Panc1 (cell line): ENCODE data around the gene MYO1F. TPM values are rescaled to one million over a fixed set of nuclear protein-coding genes. Genes with fewer than 3 reads are reported as not detected.

ENCODE experiments used
- ATAC-seq: fragments of 200-7000 bp; cut with Tn5 transposase; 2 replicates; pipeline ENCODE4 v1.9.1; 2020; ENCODE audit warnings: mild to moderate bottlenecking, moderate library complexity
- BruUV-seq: library from RNA; stranded (reverse); fragments of 400-500 nt; replicated peaks from 2 replicates; lab custom pipeline; 2021; lab: Mats Ljungman, UMichigan
- CTCF ChIA-PET: fragments of 300-600 bp; sonication (Branson Sonifier 250); formaldehyde crosslinking; loops from one replicate; lab custom pipeline; 2022; ENCODE audit warnings: antibody characterized with exemption; lab: Charles Lee
- POLR2A ChIA-PET: fragments of 300-600 bp; sonication (Branson Sonifier 250); formaldehyde crosslinking; loops from one replicate; lab custom pipeline; 2022; ENCODE audit warnings: antibody characterized with exemption; lab: Charles Lee
- DNase-seq: peaks from one replicate; pipeline ENCODE4 v3.0.0-alpha.2; 2010; ENCODE audit warnings: low read depth, low spot score
- H3K27ac ChIP-seq: 2 replicates; pipeline ENCODE4 v1.5.1; 2011; ENCODE audit warnings: mild to moderate bottlenecking, low read length, inconsistent platforms
- H3K27me3 ChIP-seq: fragments of 200-500 bp; sonication (Bioruptor generic); 2 replicates; pipeline ENCODE4 v1.6.0; 2014; ENCODE audit warnings: low read length, inconsistent platforms; ENCODE audit not compliant: control insufficient read depth, insufficient read depth
- H3K36me3 ChIP-seq: fragments of 200-500 bp; sonication (Bioruptor generic); 2 replicates; pipeline ENCODE4 v1.5.1; 2014; ENCODE audit warnings: inconsistent platforms, mild to moderate bottlenecking, low read length, moderate library complexity; ENCODE audit not compliant: control insufficient read depth, insufficient read depth
- H3K4me1 ChIP-seq: 2 replicates; pipeline ENCODE4 v1.5.1; 2011; ENCODE audit warnings: inconsistent platforms, mild to moderate bottlenecking, low read length, moderate library complexity; ENCODE audit not compliant: control insufficient read depth, insufficient read depth
- H3K4me3 ChIP-seq, 2 experiments: 2 replicates each; pipeline ENCODE4 v1.5.1; 2011 to 2012; ENCODE audit warnings: low read depth in 2 of 2, low read length in 2 of 2, mild to moderate bottlenecking in 2 of 2, inconsistent platforms in 1 of 2, moderate library complexity in 1 of 2
- H3K9me3 ChIP-seq: fragments of 200-500 bp; sonication (Bioruptor generic); 2 replicates; pipeline ENCODE4 v1.5.1; 2014; ENCODE audit warnings: low read depth, mild to moderate bottlenecking, inconsistent platforms, low read length, moderate library complexity; ENCODE audit not compliant: control insufficient read depth, insufficient read depth
- CTCF ChIP-seq: fragments of 450-650 bp; IDR thresholded peaks from 2 replicates; pipeline ENCODE4 v1.5.1; 2017; ENCODE audit warnings: mild to moderate bottlenecking
- POLR2AphosphoS5 ChIP-seq: IDR thresholded peaks from 2 replicates; pipeline ENCODE4 v1.6.1; 2012; ENCODE audit warnings: mild to moderate bottlenecking, low read depth, low read length, moderate library complexity
- SIN3A ChIP-seq: IDR thresholded peaks from 2 replicates; pipeline ENCODE4 v1.6.1; 2012; ENCODE audit warnings: low read depth, mild to moderate bottlenecking, low read length, moderate library complexity, borderline replicate concordance; ENCODE audit not compliant: insufficient read depth
- TCF7L2 ChIP-seq: IDR thresholded peaks from 2 replicates; pipeline ENCODE4 v1.6.1; 2011; ENCODE audit warnings: mild to moderate bottlenecking, low read depth, low read length, inconsistent platforms
- in situ Hi-C: cut with HindIII; loops from 2 replicates; pipeline ENCODE4 v1.10.0; 2016; ENCODE audit warnings: low sequenced_read_pairs, low pct_unique_long_range_greater_than_20kb
- intact Hi-C: fragments of 100-400 bp; cut with micrococcal nuclease; formaldehyde crosslinking; loops from one replicate; pipeline ENCODE4 v1.10.0; 2022; ENCODE audit not compliant: unreplicated experiment
- total RNA-seq: library from RNA; stranded (reverse); gene quantifications from one replicate; pipeline ENCODE4 v1.2.1, GENCODE V29; 2021; ENCODE audit not compliant: unreplicated experiment
- TF ChIP-seq, protein P1 (sequence below), 2 experiments: IDR thresholded peaks; 2 replicates each; pipeline ENCODE4 v1.6.1; 2011 to 2012; ENCODE audit warnings: low read depth in 2 of 2, control low read depth in 1 of 2, low read length in 1 of 2, mild to moderate bottlenecking in 1 of 2, moderate library complexity in 1 of 2; ENCODE audit not compliant: insufficient read depth in 1 of 2

Gene MYO1F
- total RNA-seq, 1 experiment from 2014 or later: 0.33 TPM

DNA sequence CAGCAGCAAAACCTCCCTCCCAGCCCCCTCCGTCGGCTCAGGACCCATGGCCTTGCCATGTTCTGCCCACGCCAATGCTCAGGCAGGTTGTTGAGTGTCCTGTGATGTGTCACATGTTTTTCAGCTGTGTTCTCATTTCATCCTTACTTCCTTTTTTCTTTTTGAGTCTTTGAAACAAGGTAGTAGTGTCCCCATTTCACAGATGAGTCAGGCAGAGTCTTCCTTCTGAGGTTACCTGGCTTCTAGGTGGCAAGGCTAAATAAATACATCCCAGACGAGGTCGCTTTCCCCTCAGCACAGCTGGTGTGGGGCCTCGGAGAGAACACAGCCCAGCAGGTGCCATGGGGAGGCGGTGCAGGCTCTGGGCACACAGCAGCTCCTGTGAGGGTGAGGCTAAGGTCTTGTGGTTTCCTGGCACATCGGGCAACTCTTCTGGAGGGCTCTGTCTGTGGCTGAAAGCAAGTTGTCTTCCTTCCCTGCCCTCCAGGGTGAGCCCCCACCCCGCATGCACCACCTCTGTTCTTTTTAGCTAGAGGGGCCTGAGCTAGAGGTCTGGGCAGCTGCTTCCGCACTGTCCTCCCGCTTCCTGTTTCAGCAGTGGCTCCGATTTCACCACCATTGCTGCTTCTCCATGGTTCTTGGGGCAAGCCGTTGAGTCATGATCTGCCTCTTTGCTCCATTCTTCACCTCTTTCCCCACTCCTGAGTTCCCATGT, 89.9 kb downstream of the MYO1F start:
- intact Hi-C loops (no loop called here), in situ Hi-C loops (no loop called here)
- ChIA-PET POLR2A (no interaction called here), CTCF (no interaction called here)
- H3K36me3 ChIP-seq: peaks cover 8% of the 10 kb centered on the region
- no peak overlapping the region for H3K27ac ChIP-seq
- BruUV-seq: no TSS peak
- H3K9me3 ChIP-seq: no peaks in the 10 kb centered on the region
- DNase-seq: no peak
- ATAC-seq: no peak
- no peak overlapping the region for H3K4me3 ChIP-seq
- TF ChIP-seq, protein P1, sequence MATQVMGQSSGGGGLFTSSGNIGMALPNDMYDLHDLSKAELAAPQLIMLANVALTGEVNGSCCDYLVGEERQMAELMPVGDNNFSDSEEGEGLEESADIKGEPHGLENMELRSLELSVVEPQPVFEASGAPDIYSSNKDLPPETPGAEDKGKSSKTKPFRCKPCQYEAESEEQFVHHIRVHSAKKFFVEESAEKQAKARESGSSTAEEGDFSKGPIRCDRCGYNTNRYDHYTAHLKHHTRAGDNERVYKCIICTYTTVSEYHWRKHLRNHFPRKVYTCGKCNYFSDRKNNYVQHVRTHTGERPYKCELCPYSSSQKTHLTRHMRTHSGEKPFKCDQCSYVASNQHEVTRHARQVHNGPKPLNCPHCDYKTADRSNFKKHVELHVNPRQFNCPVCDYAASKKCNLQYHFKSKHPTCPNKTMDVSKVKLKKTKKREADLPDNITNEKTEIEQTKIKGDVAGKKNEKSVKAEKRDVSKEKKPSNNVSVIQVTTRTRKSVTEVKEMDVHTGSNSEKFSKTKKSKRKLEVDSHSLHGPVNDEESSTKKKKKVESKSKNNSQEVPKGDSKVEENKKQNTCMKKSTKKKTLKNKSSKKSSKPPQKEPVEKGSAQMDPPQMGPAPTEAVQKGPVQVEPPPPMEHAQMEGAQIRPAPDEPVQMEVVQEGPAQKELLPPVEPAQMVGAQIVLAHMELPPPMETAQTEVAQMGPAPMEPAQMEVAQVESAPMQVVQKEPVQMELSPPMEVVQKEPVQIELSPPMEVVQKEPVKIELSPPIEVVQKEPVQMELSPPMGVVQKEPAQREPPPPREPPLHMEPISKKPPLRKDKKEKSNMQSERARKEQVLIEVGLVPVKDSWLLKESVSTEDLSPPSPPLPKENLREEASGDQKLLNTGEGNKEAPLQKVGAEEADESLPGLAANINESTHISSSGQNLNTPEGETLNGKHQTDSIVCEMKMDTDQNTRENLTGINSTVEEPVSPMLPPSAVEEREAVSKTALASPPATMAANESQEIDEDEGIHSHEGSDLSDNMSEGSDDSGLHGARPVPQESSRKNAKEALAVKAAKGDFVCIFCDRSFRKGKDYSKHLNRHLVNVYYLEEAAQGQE (IDR thresholded peaks at IDR 0.05; ENCODE audit: insufficient read depth in 1 of 2, low read depth in 2 of 2, low read length in 1 of 2): no peak
- no peak for TF ChIP-seq SIN3A
- TF ChIP-seq TCF7L2: no peak
- TF ChIP-seq CTCF: no peak
- TF ChIP-seq POLR2AphosphoS5: no peak
- H3K4me1 ChIP-seq: no peaks in the 10 kb centered on the region
- no peaks in the 10 kb centered on the region for H3K27me3 ChIP-seq

DNA sequence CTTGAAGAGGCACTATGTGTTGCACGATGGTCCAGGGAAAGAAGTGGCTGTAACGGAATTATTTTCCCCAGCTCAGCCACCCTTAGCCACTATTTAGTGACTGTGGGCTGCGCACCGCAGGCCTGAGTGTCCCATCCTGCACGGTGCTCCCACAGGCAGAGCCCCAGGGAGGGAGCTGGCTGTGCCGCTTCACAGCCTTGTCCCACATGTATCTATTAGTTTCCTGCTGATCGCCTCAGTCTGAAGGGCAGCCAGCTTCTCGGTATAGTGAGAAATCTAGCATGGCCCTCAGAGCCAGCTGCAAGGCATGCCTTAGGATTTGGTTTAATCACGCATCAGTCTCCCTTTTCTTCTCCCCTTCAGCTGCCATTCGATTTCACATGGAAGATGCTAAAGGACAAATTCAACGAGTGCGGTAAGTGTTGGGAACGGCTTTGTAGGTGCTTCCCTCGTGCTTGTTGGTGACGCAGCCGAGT, 90.5 kb downstream of the MYO1F start:
- Histone ChIP-seq H3K9me3 (no peaks in the 10 kb centered on the region), H3K4me1 (no peaks in the 10 kb centered on the region), H3K27ac (no peak overlapping the region), H3K36me3 (peaks cover 8% of the 10 kb centered on the region), H3K27me3 (no peaks in the 10 kb centered on the region), H3K4me3 (no peak overlapping the region)
- ChIA-PET POLR2A (no interaction called here), CTCF (no interaction called here)
- ATAC-seq (no peak), DNase-seq (no peak)
- TF ChIP-seq, protein P1 (IDR thresholded peaks at IDR 0.05; ENCODE audit: insufficient read depth in 1 of 2, low read depth in 2 of 2, low read length in 1 of 2): no peak
- no peak for TF ChIP-seq CTCF
- no peak for TF ChIP-seq POLR2AphosphoS5
- no peak for TF ChIP-seq SIN3A
- TF ChIP-seq TCF7L2: no peak
- no TSS peak for BruUV-seq
- in situ Hi-C loops: no loop called here
- intact Hi-C loops: no loop called here
